Ovary (tissue), 9 donors: ENCODE results near the gene DAG1. TPM values are rescaled to one million over a fixed set of nuclear protein-coding genes. Genes with fewer than 3 reads are reported as not detected.

Experiments
- DNase-seq, 5 donors: peaks; one replicate each; pipeline ENCODE4 v3.0.0-alpha.2; 2019 to 2020
- H3K27ac ChIP-seq, 2 donors: fragments of 200-600 bp; one replicate each; pipeline versions ENCODE4 v1.5.1 to v1.8.0; 2019 to 2022
- H3K27me3 ChIP-seq: fragments of 200-600 bp; one replicate; pipeline ENCODE4 v1.8.0; 2022
- H3K36me3 ChIP-seq: fragments of 200-600 bp; sonication (generic); one replicate; pipeline ENCODE4 v1.5.1; 2019
- H3K4me1 ChIP-seq: one replicate; pipeline ENCODE4 v1.8.1; 2013; ENCODE audit warnings: mild to moderate bottlenecking, moderate library complexity; ENCODE audit not compliant: insufficient read depth
- H3K4me3 ChIP-seq: fragments of 200-600 bp; sonication (generic); one replicate; pipeline ENCODE4 v1.5.1; 2017
- H3K9me3 ChIP-seq, 2 donors: fragments of 200-600 bp in 1 of 2; sonication (generic) in 1 of 2; one replicate each; pipeline versions ENCODE4 v1.5.1 to v1.8.1; 2013 to 2019; ENCODE audit warnings: mild to moderate bottlenecking in 1 of 2, moderate library complexity in 1 of 2
- EP300 ChIP-seq: sonication (generic); formaldehyde crosslinking; IDR thresholded peaks from one replicate; pipeline ENCODE4 v1.6.1; 2017; ENCODE audit warnings: antibody characterized with exemption
- POLR2A ChIP-seq: fragments of 450-650 bp; IDR thresholded peaks from one replicate; pipeline ENCODE4 v1.6.1; 2017; ENCODE audit warnings: antibody characterized with exemption, mild to moderate bottlenecking, moderate library complexity
- WGBS, 3 donors: extraction: QIAGEN DNeasy Blood & Tissue Kit in 1 of 3; methylation state at CpG; one replicate each; pipeline versions ENCODE4 v1.1.5 to v1.1.7; 2013 to 2017; 5-methylcytosine and 5-hydroxymethylcytosine counted together
- intact Hi-C, 4 donors: fragments of 100-400 bp; cut with DNase I; formaldehyde crosslinking; loops; one replicate each; pipeline versions ENCODE4 v1.11.0 to v1.15.1; 2022 to 2023
- polyA plus RNA-seq, 2 donors: library from polyadenylated mRNA; stranded (reverse); fragments of 200-250 nt in 1 of 2; fragments of 350-450 nt in 1 of 2; fragmentation: Illumina TruSeq in 1 of 2; extraction: RNeasy Lipid Tissue Mini Kit (QIAGEN cat#74804) in 1 of 2; gene quantifications; one replicate each; pipeline ENCODE4 v1.2.3, GENCODE V29; 2013 to 2014
- total RNA-seq, 7 donors: library from RNA; depleted of rRNA in 2 of 7; stranded (reverse); fragments of >200 nt in 2 of 7; fragmentation: NEBNext Ultra II Directional in 3 of 7; extraction: Animal tissue kit (Norgen Biotek cat#: 25700) in 3 of 7; gene quantifications; one replicate each; pipeline versions ENCODE4 v1.1.0 to v1.2.4, GENCODE V29; 2016 to 2023
- TF ChIP-seq, protein P1 (sequence below), 3 donors: fragments of 450-650 bp in 2 of 3; fragments of 200-600 bp in 1 of 3; IDR thresholded peaks; one replicate each; pipeline versions ENCODE4 v1.5.1 to v1.8.0; 2016 to 2022; ENCODE audit warnings: antibody characterized with exemption in 3 of 3, mild to moderate bottlenecking in 1 of 3
- donor health status: DM: no; HTN: no; CAD: no; lungs with moderate emphysema.
- donor health status: DM: no; HTN: no; CAD: no.
- donor health status: Bipolar disorder and iron deficiency.
- donor health status: DM: yes; HTN: yes; CAD: no.
- donor health status: DM: no; HTN: no; CAD: no.
- donor health status: DM: yes; HTN: yes; CAD: no.

The DAG1 gene
- total and polyA plus RNA-seq, 9 donors = 22.1 to 90.7 (median 59.3) TPM

DNA sequence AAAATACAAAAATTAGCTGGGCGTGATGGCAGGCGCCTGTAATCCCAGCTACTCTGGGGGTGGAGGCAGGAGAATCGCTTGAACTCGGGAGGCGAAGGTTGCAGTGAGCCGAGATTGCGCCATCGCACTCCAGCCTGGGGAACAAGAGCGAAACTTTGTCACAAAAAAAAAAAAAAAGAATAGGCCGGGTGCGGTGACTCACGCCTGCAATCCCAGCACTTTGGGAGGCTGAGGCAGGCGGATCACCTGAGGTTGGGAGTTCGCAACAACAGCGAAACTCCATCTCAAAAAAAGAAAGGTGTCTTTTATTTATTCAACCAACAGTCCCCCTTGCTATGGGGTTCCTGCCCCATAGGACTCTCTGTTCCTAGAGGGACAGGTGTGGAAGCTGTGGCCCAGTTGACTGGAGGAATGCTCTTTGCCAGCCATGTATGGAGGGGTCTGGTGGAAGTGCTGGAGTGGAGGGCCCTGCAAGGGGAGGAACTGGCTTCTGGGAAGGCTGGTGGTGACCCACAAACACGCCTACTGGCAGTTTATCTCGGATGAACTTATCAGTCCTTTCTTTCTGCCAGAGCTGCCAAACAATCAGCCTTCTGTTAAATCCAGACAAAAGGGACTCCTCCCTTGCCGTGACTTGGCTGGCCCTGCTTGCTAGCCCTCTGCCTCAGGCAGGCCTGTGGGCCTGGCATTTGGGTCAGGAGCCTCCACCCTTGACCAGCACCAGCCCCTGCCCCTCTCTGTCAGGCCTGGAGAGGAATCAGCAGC lies 4.6 kb upstream of the DAG1 start:
- no peaks in the 10 kb centered on the region for H3K27me3 ChIP-seq
- DNase-seq = no peak
- H3K36me3 ChIP-seq = no peaks in the 10 kb centered on the region
- H3K9me3 ChIP-seq = no peaks in the 10 kb centered on the region
- 83 to 84% (median 83%) methylated on average over 18 of the region's 18 CpGs for WGBS, 3 donors
- intact Hi-C loops = loop anchor here in 1 of 4 donors (10.0 kb wide), 1 partner anchor 51 kb away; the partner anchor contains the start of genes RHOA and TCTA
- TF ChIP-seq, protein P1, sequence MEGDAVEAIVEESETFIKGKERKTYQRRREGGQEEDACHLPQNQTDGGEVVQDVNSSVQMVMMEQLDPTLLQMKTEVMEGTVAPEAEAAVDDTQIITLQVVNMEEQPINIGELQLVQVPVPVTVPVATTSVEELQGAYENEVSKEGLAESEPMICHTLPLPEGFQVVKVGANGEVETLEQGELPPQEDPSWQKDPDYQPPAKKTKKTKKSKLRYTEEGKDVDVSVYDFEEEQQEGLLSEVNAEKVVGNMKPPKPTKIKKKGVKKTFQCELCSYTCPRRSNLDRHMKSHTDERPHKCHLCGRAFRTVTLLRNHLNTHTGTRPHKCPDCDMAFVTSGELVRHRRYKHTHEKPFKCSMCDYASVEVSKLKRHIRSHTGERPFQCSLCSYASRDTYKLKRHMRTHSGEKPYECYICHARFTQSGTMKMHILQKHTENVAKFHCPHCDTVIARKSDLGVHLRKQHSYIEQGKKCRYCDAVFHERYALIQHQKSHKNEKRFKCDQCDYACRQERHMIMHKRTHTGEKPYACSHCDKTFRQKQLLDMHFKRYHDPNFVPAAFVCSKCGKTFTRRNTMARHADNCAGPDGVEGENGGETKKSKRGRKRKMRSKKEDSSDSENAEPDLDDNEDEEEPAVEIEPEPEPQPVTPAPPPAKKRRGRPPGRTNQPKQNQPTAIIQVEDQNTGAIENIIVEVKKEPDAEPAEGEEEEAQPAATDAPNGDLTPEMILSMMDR (IDR thresholded peaks at IDR 0.05) = no peak
- no peak for TF ChIP-seq EP300
- no peak for TF ChIP-seq POLR2A
- H3K4me3 ChIP-seq = no peak overlapping the region
- H3K4me1 ChIP-seq = peaks cover 16% of the 10 kb centered on the region
- peak overlapping the region in 1 of 2 donors; percentile 40 for H3K27ac ChIP-seq

DNA sequence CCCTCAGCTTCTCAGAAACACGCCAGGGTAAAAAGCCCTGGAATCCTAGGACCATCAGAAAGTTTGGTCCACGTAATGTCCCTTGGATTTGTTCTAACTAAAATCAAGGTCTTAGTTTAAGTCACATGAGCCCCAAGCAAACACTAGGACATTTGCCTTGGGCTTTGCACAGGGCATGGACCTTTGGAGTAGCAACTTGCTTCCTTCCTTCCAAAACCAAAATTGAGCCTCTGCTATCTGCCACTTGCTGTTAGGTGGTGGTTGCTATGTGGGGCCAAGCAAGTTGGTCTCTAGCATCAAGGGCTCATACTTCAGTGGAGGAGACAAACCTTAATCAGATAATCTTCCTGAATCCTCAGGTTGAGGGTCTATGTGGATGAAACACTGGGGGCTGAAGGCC lies 4.0 kb upstream of the DAG1 start:
- intact Hi-C loops = loop anchor here in 1 of 4 donors (10.0 kb wide), 1 partner anchor 51 kb away; the partner anchor contains the start of genes RHOA and TCTA
- Histone ChIP-seq H3K27ac (peak overlapping the region in 1 of 2 donors; percentile 40), H3K4me3 (no peak overlapping the region), H3K36me3 (no peaks in the 10 kb centered on the region), H3K9me3 (no peaks in the 10 kb centered on the region), H3K27me3 (no peaks in the 10 kb centered on the region), H3K4me1 (peaks cover 17% of the 10 kb centered on the region)
- no peak for DNase-seq
- TF ChIP-seq, protein P1 (IDR thresholded peaks at IDR 0.05) = no peak
- TF ChIP-seq EP300 = no peak
- TF ChIP-seq POLR2A = no peak
- WGBS, 3 donors = 19 to 50% (median 42%) methylated on average over 2 of the region's 2 CpGs

- H3K36me3 ChIP-seq = no peaks in the 10 kb centered on the region
- H3K27me3 ChIP-seq = no peaks in the 10 kb centered on the region
- H3K27ac ChIP-seq = peak overlapping the region; percentile 78 to 98
- H3K9me3 ChIP-seq = no peaks in the 10 kb centered on the region
- 2 to 3% (median 2%) methylated on average over 23 of the region's 23 CpGs for WGBS, 3 donors
- peak overlapping the region; percentile 59 for H3K4me3 ChIP-seq
- peak; percentile 39 for TF ChIP-seq POLR2A
- TF ChIP-seq, protein P1 (IDR thresholded peaks at IDR 0.05) = no peak
- TF ChIP-seq EP300 = no peak
- peaks cover 18% of the 10 kb centered on the region for H3K4me1 ChIP-seq
- intact Hi-C loops = loop anchor here in 1 of 4 donors (10.0 kb wide), 1 partner anchor 54 kb away; the partner anchor contains the start of genes RHOA and TCTA
- DNase-seq = peak; percentile 78 to 81 (median 79)
These were observed 781 bp upstream of the DAG1 start for GRCh38 chr3:49469037-49469935.

- no peak for DNase-seq
- no peak for TF ChIP-seq POLR2A
- TF ChIP-seq EP300 = no peak
- TF ChIP-seq, protein P1 (IDR thresholded peaks at IDR 0.05) = no peak
These were observed 800 bp downstream of the DAG1 start for GRCh38 chr3:49470714-49471420.

More at GRCh38 chr3:49470714-49471420, 800 bp downstream of the DAG1 start:
- no peaks in the 10 kb centered on the region for H3K27me3 ChIP-seq
- peak overlapping the region; percentile 92 for H3K4me3 ChIP-seq
- WGBS, 3 donors = 1 to 2% (median 1%) methylated on average over 23 of the region's 23 CpGs
- H3K9me3 ChIP-seq = no peaks in the 10 kb centered on the region
- H3K36me3 ChIP-seq = no peaks in the 10 kb centered on the region
- intact Hi-C loops = loop anchor here in 1 of 4 donors (5.0 kb wide), 1 partner anchor 61 kb away; no protein-coding TSS in a partner anchor
- peak overlapping the region; percentile 64 to 98 for H3K27ac ChIP-seq
- peaks cover 15% of the 10 kb centered on the region for H3K4me1 ChIP-seq
